HCT116 (cell line): Measurements from ENCODE around the gene TRAF3. TPM values are rescaled to one million over a fixed set of nuclear protein-coding genes. Genes with fewer than 3 reads are reported as not detected.

Experiments
- ATAC-seq: fragments of 200-7000 bp; cut with Tn5 transposase; 2 replicates; pipeline ENCODE4 v1.9.1; 2020; ENCODE audit warnings: mild to moderate bottlenecking, moderate library complexity
- BruUV-seq: library from RNA; stranded (reverse); fragments of 400-500 nt; replicated peaks from 2 replicates; lab custom pipeline; 2021; lab: Mats Ljungman, UMichigan
- CTCF ChIA-PET: fragments of 300-600 bp; sonication (Branson Sonifier 250); formaldehyde crosslinking; loops from one replicate; lab custom pipeline; 2021; ENCODE audit warnings: antibody characterized with exemption; lab: Charles Lee
- POLR2A ChIA-PET: fragments of 300-600, 350-600 bp; sonication (Branson Sonifier 250); formaldehyde crosslinking; loops from one replicate; lab custom pipeline; 2021; ENCODE audit warnings: antibody characterized with exemption; lab: Charles Lee
- RAD21 ChIA-PET, 2 experiments: fragments of 300-600 bp; sonication (Branson Sonifier 250); formaldehyde crosslinking; loops; one replicate each; lab custom pipeline; 2023; ENCODE audit warnings: low total read pairs in 2 of 2; ENCODE audit not compliant: uncharacterized antibody in 2 of 2, unreplicated experiment in 2 of 2, low non-redundant PET in 1 of 2; lab: Charles Lee
- DNase-seq: peaks from one replicate; pipeline ENCODE4 v3.0.0-alpha.2; 2010; ENCODE audit warnings: low read depth, low spot score
- H2AFZ ChIP-seq: fragments of 200-600 bp; shearing (Covaris generic), sonication (generic); 2 replicates; pipeline ENCODE4 v1.6.1; 2017; ENCODE audit warnings: low read depth, mixed run types, mixed read lengths, antibody characterized with exemption, low read length; ENCODE audit not compliant: poor library complexity, severe bottlenecking
- H3K27ac ChIP-seq: 2 replicates; pipeline ENCODE4 v1.5.1; 2012; ENCODE audit warnings: low read depth, low read length
- H3K27me3 ChIP-seq: fragments of 200-600 bp; sonication (generic); 2 replicates; pipeline ENCODE4 v1.6.1; 2016; ENCODE audit warnings: mixed run types, low read length, mixed read lengths; ENCODE audit not compliant: insufficient read depth
- H3K36me3 ChIP-seq, 2 experiments: fragments of 200-500 bp in 1 of 2; fragments of 200-600 bp in 1 of 2; sonication (Bioruptor generic) in 1 of 2; sonication (generic) in 1 of 2; 2 replicates each; pipeline versions ENCODE4 v1.5.1 to v1.6.1; 2014 to 2016; ENCODE audit warnings: low read length in 2 of 2, inconsistent platforms in 1 of 2, mixed read lengths in 1 of 2, mixed run types in 1 of 2; ENCODE audit not compliant: insufficient read depth in 2 of 2, control insufficient read depth in 1 of 2
- H3K4me1 ChIP-seq, 2 experiments: fragments of 200-600 bp in 1 of 2; sonication (generic) in 1 of 2; 2 replicates each; pipeline versions ENCODE4 v1.5.1 to v1.6.1; 2012 to 2017; ENCODE audit warnings: low read length in 2 of 2, inconsistent platforms in 1 of 2, mild to moderate bottlenecking in 1 of 2, mixed read lengths in 1 of 2, mixed run types in 1 of 2, moderate library complexity in 1 of 2; ENCODE audit not compliant: insufficient read depth in 2 of 2, control insufficient read depth in 1 of 2
- H3K4me2 ChIP-seq: fragments of 200-600 bp; sonication (generic); 2 replicates; pipeline ENCODE4 v1.6.1; 2017; ENCODE audit warnings: mixed run types, low read length, mixed read lengths
- H3K4me3 ChIP-seq, 2 experiments: fragments of 200-600 bp in 1 of 2; sonication (generic) in 1 of 2; replicated peaks in 1 of 2; 2 replicates each; pipeline ENCODE4 v1.5.1; 2011 to 2016; ENCODE audit warnings: low read length in 2 of 2, control low read depth in 1 of 2, low read depth in 1 of 2, mild to moderate bottlenecking in 1 of 2, mixed read lengths in 1 of 2, mixed run types in 1 of 2
- H3K79me2 ChIP-seq: fragments of 200-600 bp; sonication (generic); 2 replicates; pipeline ENCODE4 v1.6.1; 2017; ENCODE audit warnings: mild to moderate bottlenecking, mixed run types, low read length, moderate library complexity, mixed read lengths; ENCODE audit not compliant: insufficient read depth
- H3K9ac ChIP-seq: fragments of 200-600 bp; sonication (generic); 2 replicates; pipeline ENCODE4 v1.6.1; 2016; ENCODE audit warnings: low read length, mixed read lengths
- H3K9me2 ChIP-seq: fragments of 200-600 bp; sonication (generic), shearing (Covaris generic); 2 replicates; pipeline ENCODE4 v1.6.1; 2017; ENCODE audit warnings: mixed run types, mild to moderate bottlenecking, moderate library complexity; ENCODE audit not compliant: insufficient read depth
- H3K9me3 ChIP-seq, 2 experiments: fragments of 200-500 bp in 1 of 2; fragments of 200-600 bp in 1 of 2; sonication (Bioruptor generic) in 1 of 2; sonication (generic) in 1 of 2; 2 replicates each; pipeline ENCODE4 v1.6.1; 2014 to 2017; ENCODE audit warnings: low read length in 2 of 2, mixed read lengths in 2 of 2, inconsistent platforms in 1 of 2, low read depth in 1 of 2, mild to moderate bottlenecking in 1 of 2, mixed run types in 1 of 2, moderate library complexity in 1 of 2; ENCODE audit not compliant: control insufficient read depth in 1 of 2, insufficient read depth in 1 of 2
- H4K20me1 ChIP-seq: fragments of 200-600 bp; sonication (generic), shearing (Covaris generic); 2 replicates; pipeline ENCODE4 v1.6.1; 2017; ENCODE audit warnings: mixed run types, mild to moderate bottlenecking, moderate library complexity; ENCODE audit not compliant: insufficient read depth
- CBX3 ChIP-seq: IDR thresholded peaks from 2 replicates; pipeline ENCODE4 v1.6.1; 2012; ENCODE audit warnings: low read depth
- CTCF ChIP-seq, 3 experiments: fragments of 200-600 bp in 1 of 3; sonication (generic) in 1 of 3; IDR thresholded peaks in 2 of 3; conservative IDR thresholded peaks in 1 of 3; 2 replicates each; pipeline ENCODE4 v1.5.1; 2012 to 2017; ENCODE audit warnings: low read depth in 2 of 3, low read length in 2 of 3, antibody characterized with exemption in 1 of 3, borderline replicate concordance in 1 of 3, control low read depth in 1 of 3, mild to moderate bottlenecking in 1 of 3, mixed read lengths in 1 of 3, mixed run types in 1 of 3, moderate library complexity in 1 of 3; ENCODE audit not compliant: insufficient read depth in 1 of 3
- EGR1 ChIP-seq: IDR thresholded peaks from 2 replicates; pipeline ENCODE4 v1.6.1; 2012; ENCODE audit warnings: low read depth
- ELF1 ChIP-seq: IDR thresholded peaks from 2 replicates; pipeline ENCODE4 v1.6.1; 2012; ENCODE audit warnings: low read depth, borderline replicate concordance
- EZH2 ChIP-seq: fragments of 200-600 bp; sonication (generic); IDR thresholded peaks from 2 replicates; pipeline ENCODE4 v1.6.1; 2017; ENCODE audit warnings: antibody characterized with exemption, mixed run types
- EZH2phosphoT487 ChIP-seq: fragments of 200-600 bp; IDR thresholded peaks from 2 replicates; pipeline ENCODE4 v1.6.1; 2018; ENCODE audit warnings: antibody characterized with exemption, borderline replicate concordance
- FOSL1 ChIP-seq: IDR thresholded peaks from 2 replicates; pipeline ENCODE4 v1.6.1; 2012; ENCODE audit warnings: low read depth
- JUND ChIP-seq: IDR thresholded peaks from 2 replicates; pipeline ENCODE4 v1.6.1; 2012
- MAX ChIP-seq: IDR thresholded peaks from 2 replicates; pipeline ENCODE4 v1.6.1; 2012
- POLR2A ChIP-seq: IDR thresholded peaks from 2 replicates; pipeline ENCODE4 v1.7.0; 2011; ENCODE audit warnings: borderline replicate concordance; ENCODE audit not compliant: insufficient read depth, insufficient read length; ENCODE audit errors: extremely low read depth
- POLR2AphosphoS5 ChIP-seq: IDR thresholded peaks from 2 replicates; pipeline ENCODE4 v1.6.1; 2011; ENCODE audit warnings: mild to moderate bottlenecking, low read depth, low read length, moderate library complexity
- RAD21 ChIP-seq: IDR thresholded peaks from 2 replicates; pipeline ENCODE4 v1.6.1; 2012; ENCODE audit warnings: low read depth, mild to moderate bottlenecking
- REST ChIP-seq: IDR thresholded peaks from 2 replicates; pipeline ENCODE4 v1.6.1; 2012; ENCODE audit warnings: low read depth
- SP1 ChIP-seq: IDR thresholded peaks from 2 replicates; pipeline ENCODE4 v1.6.1; 2012; ENCODE audit warnings: low read depth
- SRF ChIP-seq: IDR thresholded peaks from 2 replicates; pipeline ENCODE4 v1.6.1; 2012; ENCODE audit warnings: low read depth
- TCF7L2 ChIP-seq: IDR thresholded peaks from 2 replicates; pipeline ENCODE4 v1.7.0; 2011; ENCODE audit warnings: borderline replicate concordance, inconsistent platforms; ENCODE audit not compliant: insufficient read depth, insufficient read length; ENCODE audit errors: extremely low read depth
- YY1 ChIP-seq: IDR thresholded peaks from 2 replicates; pipeline ENCODE4 v1.6.1; 2011; ENCODE audit warnings: low read length, low read depth, moderate library complexity, mild to moderate bottlenecking; ENCODE audit not compliant: insufficient replicate concordance; ENCODE audit errors: extremely low read depth
- ZBTB33 ChIP-seq: IDR thresholded peaks from 2 replicates; pipeline ENCODE4 v1.6.1; 2011; ENCODE audit warnings: mild to moderate bottlenecking, low read length, moderate library complexity; ENCODE audit not compliant: insufficient replicate concordance; ENCODE audit errors: extremely low read depth
- ZFX ChIP-seq: fragments of 450-650 bp; IDR thresholded peaks from 2 replicates; pipeline ENCODE4 v1.6.1; 2017
- ZNF274 ChIP-seq: fragments of 200-500 bp; sonication (Bioruptor generic); IDR thresholded peaks from 2 replicates; pipeline ENCODE4 v1.6.1; 2014; ENCODE audit warnings: mild to moderate bottlenecking, low read depth, low read length, inconsistent platforms
- intact Hi-C: fragments of 100-400 bp; cut with micrococcal nuclease; formaldehyde crosslinking; loops from 2 replicates; pipeline ENCODE4 v1.10.0; 2022
- total RNA-seq: library from RNA; stranded (reverse); gene quantifications from one replicate; pipeline ENCODE4 v1.2.1, GENCODE V29; 2021; ENCODE audit not compliant: unreplicated experiment

Gene TRAF3
- total RNA-seq, 1 experiment from 2014 or later: 32.1 TPM

GRCh38 chr14:102951799-102952198 lies 174.6 kb downstream of the TRAF3 start:
- Histone ChIP-seq H3K9me3 (no peaks in the 10 kb centered on the region), H3K36me3 (peaks cover 16 to 25% of the 10 kb centered on the region in 2 experiments; a peak in 3 of 4 replicates), H3K4me3 (no peak overlapping the region), H3K27ac (no peak overlapping the region), H3K27me3 (no peaks in the 10 kb centered on the region), H2AFZ (no peak overlapping the region), H3K9me2 (no peaks in the 10 kb centered on the region), H3K9ac (no peak overlapping the region), H3K4me2 (no peak overlapping the region), H3K79me2 (no peaks in the 10 kb centered on the region), H3K4me1 (peaks cover 0 to 4% of the 10 kb centered on the region in 2 experiments; a peak in 1 of 4 replicates), H4K20me1 (no peaks in the 10 kb centered on the region)
- ChIA-PET CTCF (no interaction called here), POLR2A (no interaction called here), RAD21 (no interaction called here)
- TF ChIP-seq EZH2 (no peak), EGR1 (no peak), YY1 (no peak), SRF (no peak), JUND (no peak), POLR2A (no peak), RAD21 (no peak), POLR2AphosphoS5 (no peak), FOSL1 (no peak), SP1 (no peak), ZFX (no peak), ZBTB33 (no peak), MAX (no peak), EZH2phosphoT487 (no peak), CTCF (IDR thresholded peaks at IDR 0.05 in 2 of 3, conservative IDR thresholded peaks at IDR 0.05 in 1 of 3; ENCODE audit: borderline replicate concordance in 1 of 3, insufficient read depth in 1 of 3, low read depth in 2 of 3, low read length in 2 of 3) (no peak), ELF1 (no peak), TCF7L2 (no peak), REST (no peak), ZNF274 (no peak), CBX3 (no peak)
- no peak for ATAC-seq
- BruUV-seq: no TSS peak
- no peak for DNase-seq
- intact Hi-C loops: no loop called here
